ENCODE data around the gene PCNX2.

Gene PCNX2

DNA sequence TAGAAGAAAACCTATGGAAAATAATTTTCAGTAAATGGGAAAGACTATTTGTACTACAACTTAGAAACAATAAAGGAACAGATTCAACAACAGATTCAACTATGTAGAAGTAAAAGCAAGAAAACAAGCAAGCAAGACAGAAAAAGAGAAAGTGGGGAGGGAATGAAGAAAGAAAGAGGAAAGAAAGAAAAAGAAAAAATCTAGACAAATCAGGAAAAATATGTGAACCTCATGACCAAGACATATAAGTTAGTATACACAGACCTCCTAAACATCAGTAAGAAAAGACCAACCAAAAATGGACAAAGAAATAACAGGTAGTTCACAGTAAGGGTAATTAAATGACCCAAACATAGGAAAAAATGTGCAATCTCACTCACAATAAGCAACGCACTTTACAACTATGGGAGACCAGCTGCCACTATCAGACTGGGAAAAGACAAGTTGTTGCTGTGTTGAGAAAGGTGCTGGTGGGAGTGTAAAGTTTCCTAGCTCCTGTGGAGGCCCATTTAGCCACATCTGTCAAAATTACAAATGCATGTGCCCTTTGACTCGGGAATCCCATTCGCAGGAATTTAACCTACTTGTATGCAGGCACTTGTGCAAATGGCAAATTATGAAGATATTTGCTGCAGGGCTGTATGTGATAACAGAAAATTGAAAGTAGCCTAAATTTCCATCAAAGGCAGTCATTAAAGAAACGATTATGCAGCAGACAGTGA lies 18.1 kb upstream of the PCNX2 start:
- no peak overlapping the region for H4K12ac ChIP-seq (ENCODE audit: low read depth, low read length)
- no peak overlapping the region for H3K14ac ChIP-seq (ENCODE audit: low read length)
- no peaks in the 10 kb centered on the region for H3K27me3 ChIP-seq (ENCODE audit: insufficient read depth, low read length)
- no peaks in the 10 kb centered on the region for H3K79me1 ChIP-seq (ENCODE audit: low read length)
- no peak overlapping the region for H4K8ac ChIP-seq (ENCODE audit: low read depth, low read length)
- H3K36me3 ChIP-seq (ENCODE audit: control insufficient read depth in 1 of 2, insufficient read depth in 2 of 2, low read length in 2 of 2): no peaks in the 10 kb centered on the region
- H2BK120ac ChIP-seq (ENCODE audit: insufficient read depth, low read length, poor library complexity): no peak overlapping the region
- H2AK5ac ChIP-seq (ENCODE audit: low read length): no peak overlapping the region
- H2BK12ac ChIP-seq (ENCODE audit: low read length): no peak overlapping the region
- no peak overlapping the region for H3K4ac ChIP-seq (ENCODE audit: low read depth, low read length)
- WGBS (ENCODE audit: extremely low coverage, insufficient coverage, insufficient read length): no CpG with 5 or more reads among the region's 4 CpGs
- no peak overlapping the region for H4K91ac ChIP-seq (ENCODE audit: low read depth, low read length)
- no peaks in the 10 kb centered on the region for H3K79me2 ChIP-seq (ENCODE audit: control insufficient read depth, insufficient read depth, low read length, poor library complexity)
- H3K27ac ChIP-seq (ENCODE audit: low read depth, low read length): no peak overlapping the region
- no peaks in the 10 kb centered on the region for H3K4me1 ChIP-seq (ENCODE audit: control insufficient read depth in 1 of 2, insufficient read depth in 2 of 2, low read length in 2 of 2)
- no peak overlapping the region for H3K18ac ChIP-seq (ENCODE audit: low read length)
- no peak overlapping the region for H3K9ac ChIP-seq (ENCODE audit: low read length)
- no peaks in the 10 kb centered on the region for H3K9me3 ChIP-seq (ENCODE audit: insufficient read depth, low read depth, low read length)
- H3K4me3 ChIP-seq (ENCODE audit: low read depth, low read length): no peak overlapping the region
- DNase-seq: peak; percentile 54 to 73
- no peak overlapping the region for H2BK5ac ChIP-seq (ENCODE audit: low read depth, low read length, poor library complexity)
- H2AFZ ChIP-seq (ENCODE audit: insufficient read depth, low read length, poor library complexity): no peak overlapping the region
- H3K4me2 ChIP-seq (ENCODE audit: low read length): no peak overlapping the region
- no peak overlapping the region for H3K23ac ChIP-seq (ENCODE audit: low read length)

GRCh38 chr1:233304489-233305102 lies 9.1 kb upstream of the PCNX2 start:
- H2AFZ ChIP-seq (ENCODE audit: insufficient read depth, low read length, poor library complexity): no peak overlapping the region
- no peaks in the 10 kb centered on the region for H3K27me3 ChIP-seq (ENCODE audit: insufficient read depth, low read length)
- no peak overlapping the region for H2BK12ac ChIP-seq (ENCODE audit: low read length)
- no peak overlapping the region for H3K4me2 ChIP-seq (ENCODE audit: low read length)
- no peaks in the 10 kb centered on the region for H3K79me2 ChIP-seq (ENCODE audit: control insufficient read depth, insufficient read depth, low read length, poor library complexity)
- H3K4me1 ChIP-seq (ENCODE audit: control insufficient read depth in 1 of 2, insufficient read depth in 2 of 2, low read length in 2 of 2): no peaks in the 10 kb centered on the region
- H2BK120ac ChIP-seq (ENCODE audit: insufficient read depth, low read length, poor library complexity): no peak overlapping the region
- no peak overlapping the region for H2AK5ac ChIP-seq (ENCODE audit: low read length)
- no peak overlapping the region for H4K12ac ChIP-seq (ENCODE audit: low read depth, low read length)
- no peak overlapping the region for H2BK5ac ChIP-seq (ENCODE audit: low read depth, low read length, poor library complexity)
- no peak overlapping the region for H3K23ac ChIP-seq (ENCODE audit: low read length)
- WGBS (ENCODE audit: extremely low coverage, insufficient coverage, insufficient read length): no CpG with 5 or more reads among the region's 1 CpG
- H4K91ac ChIP-seq (ENCODE audit: low read depth, low read length): no peak overlapping the region
- no peak overlapping the region for H3K27ac ChIP-seq (ENCODE audit: low read depth, low read length)
- H3K79me1 ChIP-seq (ENCODE audit: low read length): no peaks in the 10 kb centered on the region
- H3K14ac ChIP-seq (ENCODE audit: low read length): no peak overlapping the region
- no peak overlapping the region for H4K8ac ChIP-seq (ENCODE audit: low read depth, low read length)
- peak in 1 of 2 donors; percentile 65 for DNase-seq
- H3K4me3 ChIP-seq (ENCODE audit: low read depth, low read length): no peak overlapping the region
- H3K36me3 ChIP-seq (ENCODE audit: control insufficient read depth in 1 of 2, insufficient read depth in 2 of 2, low read length in 2 of 2): no peaks in the 10 kb centered on the region
- H3K9me3 ChIP-seq (ENCODE audit: insufficient read depth, low read depth, low read length): no peaks in the 10 kb centered on the region
- no peak overlapping the region for H3K9ac ChIP-seq (ENCODE audit: low read length)
- H3K4ac ChIP-seq (ENCODE audit: low read depth, low read length): no peak overlapping the region
- no peak overlapping the region for H3K18ac ChIP-seq (ENCODE audit: low read length)

GRCh38 chr1:233300326-233300725 lies 4.8 kb upstream of the PCNX2 start:
- H4K91ac ChIP-seq (ENCODE audit: low read depth, low read length): no peak overlapping the region
- H3K9ac ChIP-seq (ENCODE audit: low read length): no peak overlapping the region
- H4K8ac ChIP-seq (ENCODE audit: low read depth, low read length): no peak overlapping the region
- no peaks in the 10 kb centered on the region for H3K4me1 ChIP-seq (ENCODE audit: control insufficient read depth in 1 of 2, insufficient read depth in 2 of 2, low read length in 2 of 2)
- no peak overlapping the region for H2BK12ac ChIP-seq (ENCODE audit: low read length)
- no peaks in the 10 kb centered on the region for H3K79me2 ChIP-seq (ENCODE audit: control insufficient read depth, insufficient read depth, low read length, poor library complexity)
- no peak overlapping the region for H2BK5ac ChIP-seq (ENCODE audit: low read depth, low read length, poor library complexity)
- H3K9me3 ChIP-seq (ENCODE audit: insufficient read depth, low read depth, low read length): no peaks in the 10 kb centered on the region
- H3K18ac ChIP-seq (ENCODE audit: low read length): no peak overlapping the region
- H3K79me1 ChIP-seq (ENCODE audit: low read length): no peaks in the 10 kb centered on the region
- H3K36me3 ChIP-seq (ENCODE audit: control insufficient read depth in 1 of 2, insufficient read depth in 2 of 2, low read length in 2 of 2): no peaks in the 10 kb centered on the region
- H3K27me3 ChIP-seq (ENCODE audit: insufficient read depth, low read length): no peaks in the 10 kb centered on the region
- no peak overlapping the region for H3K27ac ChIP-seq (ENCODE audit: low read depth, low read length)
- no peak overlapping the region for H2BK120ac ChIP-seq (ENCODE audit: insufficient read depth, low read length, poor library complexity)
- WGBS (ENCODE audit: extremely low coverage, insufficient coverage, insufficient read length): no CpG with 5 or more reads among the region's 2 CpGs
- no peak overlapping the region for H4K12ac ChIP-seq (ENCODE audit: low read depth, low read length)
- no peak overlapping the region for H3K4me2 ChIP-seq (ENCODE audit: low read length)
- H3K23ac ChIP-seq (ENCODE audit: low read length): no peak overlapping the region
- no peak overlapping the region for H3K4me3 ChIP-seq (ENCODE audit: low read depth, low read length)
- H2AFZ ChIP-seq (ENCODE audit: insufficient read depth, low read length, poor library complexity): no peak overlapping the region
- no peak overlapping the region for H3K4ac ChIP-seq (ENCODE audit: low read depth, low read length)
- no peak overlapping the region for H3K14ac ChIP-seq (ENCODE audit: low read length)
- H2AK5ac ChIP-seq (ENCODE audit: low read length): no peak overlapping the region
- no peak for DNase-seq

DNA sequence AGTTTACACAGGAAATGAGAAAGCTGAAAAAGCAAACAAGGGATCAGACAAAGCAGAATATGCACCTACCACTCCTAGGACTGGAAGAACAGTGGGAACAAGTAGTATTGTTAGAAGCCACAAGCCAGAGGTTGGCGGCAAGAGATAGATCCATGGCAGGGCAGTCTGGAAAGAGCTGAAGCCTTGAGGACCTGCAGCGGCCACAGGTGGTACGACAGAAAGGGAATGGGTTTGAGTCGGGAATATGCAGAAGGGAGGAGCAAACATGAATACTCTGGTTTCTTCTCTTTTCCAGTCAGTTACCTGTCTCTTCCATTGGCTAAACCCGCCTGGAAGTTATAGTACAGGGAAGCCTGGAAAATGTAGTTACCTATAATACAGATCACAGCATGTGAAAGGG lies 3.9 kb upstream of the PCNX2 start:
- no peak overlapping the region for H3K9ac ChIP-seq (ENCODE audit: low read length)
- H2BK12ac ChIP-seq (ENCODE audit: low read length): no peak overlapping the region
- no peak overlapping the region for H3K4ac ChIP-seq (ENCODE audit: low read depth, low read length)
- no peak overlapping the region for H3K18ac ChIP-seq (ENCODE audit: low read length)
- H3K14ac ChIP-seq (ENCODE audit: low read length): no peak overlapping the region
- H3K27me3 ChIP-seq (ENCODE audit: insufficient read depth, low read length): no peaks in the 10 kb centered on the region
- H2AK5ac ChIP-seq (ENCODE audit: low read length): no peak overlapping the region
- H3K4me3 ChIP-seq (ENCODE audit: low read depth, low read length): no peak overlapping the region
- H3K27ac ChIP-seq (ENCODE audit: low read depth, low read length): no peak overlapping the region
- H3K79me2 ChIP-seq (ENCODE audit: control insufficient read depth, insufficient read depth, low read length, poor library complexity): no peaks in the 10 kb centered on the region
- no peaks in the 10 kb centered on the region for H3K9me3 ChIP-seq (ENCODE audit: insufficient read depth, low read depth, low read length)
- no CpG with 5 or more reads among the region's 5 CpGs for WGBS (ENCODE audit: extremely low coverage, insufficient coverage, insufficient read length)
- H2AFZ ChIP-seq (ENCODE audit: insufficient read depth, low read length, poor library complexity): no peak overlapping the region
- no peak for DNase-seq
- no peaks in the 10 kb centered on the region for H3K36me3 ChIP-seq (ENCODE audit: control insufficient read depth in 1 of 2, insufficient read depth in 2 of 2, low read length in 2 of 2)
- no peak overlapping the region for H3K4me2 ChIP-seq (ENCODE audit: low read length)
- H3K4me1 ChIP-seq (ENCODE audit: control insufficient read depth in 1 of 2, insufficient read depth in 2 of 2, low read length in 2 of 2): no peaks in the 10 kb centered on the region
- H2BK120ac ChIP-seq (ENCODE audit: insufficient read depth, low read length, poor library complexity): no peak overlapping the region
- H4K8ac ChIP-seq (ENCODE audit: low read depth, low read length): no peak overlapping the region
- no peak overlapping the region for H3K23ac ChIP-seq (ENCODE audit: low read length)
- no peak overlapping the region for H4K12ac ChIP-seq (ENCODE audit: low read depth, low read length)
- H4K91ac ChIP-seq (ENCODE audit: low read depth, low read length): no peak overlapping the region
- no peak overlapping the region for H2BK5ac ChIP-seq (ENCODE audit: low read depth, low read length, poor library complexity)
- H3K79me1 ChIP-seq (ENCODE audit: low read length): no peaks in the 10 kb centered on the region
